Measurements from ENCODE around the gene USP22.

USP22 gene

GRCh38 chr17:20994779-20995149, 48.0 kb downstream of the USP22 start:
- Histone ChIP-seq H3K9me2 (replicated peaks; ENCODE audit: insufficient read depth, low read length) (no peaks in the 10 kb centered on the region), H3K4me2 (ENCODE audit: low read depth, low read length) (no peak overlapping the region), H3K9me3 (replicated peaks; ENCODE audit: insufficient read depth, low read length) (no peaks in the 10 kb centered on the region), H3K36me3 (replicated peaks; ENCODE audit: insufficient read depth, low read length) (no peaks in the 10 kb centered on the region), H3K4me3 (ENCODE audit: low read length) (no peak overlapping the region), H3K27ac (ENCODE audit: low read length) (no peak overlapping the region), H3K79me2 (ENCODE audit: low read length) (no peaks in the 10 kb centered on the region), H3K27me3 (replicated peaks; ENCODE audit: insufficient read depth, low read length) (no peaks in the 10 kb centered on the region), H3K4me1 (ENCODE audit: low read length) (no peaks in the 10 kb centered on the region), H3F3A (ENCODE audit: insufficient read depth, low read length) (peaks cover 7% of the 10 kb centered on the region; the same call in 1 of the 2 replicates), H3K9ac (ENCODE audit: low read length) (no peak overlapping the region), H2AFZ (ENCODE audit: low read length) (no peak overlapping the region), H4K20me1 (ENCODE audit: insufficient read depth, low read length) (no peaks in the 10 kb centered on the region)
- TF ChIP-seq, protein P1, sequence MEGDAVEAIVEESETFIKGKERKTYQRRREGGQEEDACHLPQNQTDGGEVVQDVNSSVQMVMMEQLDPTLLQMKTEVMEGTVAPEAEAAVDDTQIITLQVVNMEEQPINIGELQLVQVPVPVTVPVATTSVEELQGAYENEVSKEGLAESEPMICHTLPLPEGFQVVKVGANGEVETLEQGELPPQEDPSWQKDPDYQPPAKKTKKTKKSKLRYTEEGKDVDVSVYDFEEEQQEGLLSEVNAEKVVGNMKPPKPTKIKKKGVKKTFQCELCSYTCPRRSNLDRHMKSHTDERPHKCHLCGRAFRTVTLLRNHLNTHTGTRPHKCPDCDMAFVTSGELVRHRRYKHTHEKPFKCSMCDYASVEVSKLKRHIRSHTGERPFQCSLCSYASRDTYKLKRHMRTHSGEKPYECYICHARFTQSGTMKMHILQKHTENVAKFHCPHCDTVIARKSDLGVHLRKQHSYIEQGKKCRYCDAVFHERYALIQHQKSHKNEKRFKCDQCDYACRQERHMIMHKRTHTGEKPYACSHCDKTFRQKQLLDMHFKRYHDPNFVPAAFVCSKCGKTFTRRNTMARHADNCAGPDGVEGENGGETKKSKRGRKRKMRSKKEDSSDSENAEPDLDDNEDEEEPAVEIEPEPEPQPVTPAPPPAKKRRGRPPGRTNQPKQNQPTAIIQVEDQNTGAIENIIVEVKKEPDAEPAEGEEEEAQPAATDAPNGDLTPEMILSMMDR (IDR thresholded peaks at IDR 0.05; ENCODE audit: low read length) = no peak
- TF ChIP-seq EZH2phosphoT487 (IDR thresholded peaks at IDR 0.05; ENCODE audit: low read length) (no peak), EZH2 (optimal IDR thresholded peaks at IDR 0.05; ENCODE audit: low read depth, low read length) (no peak)
- DNase-seq = no peak

DNA sequence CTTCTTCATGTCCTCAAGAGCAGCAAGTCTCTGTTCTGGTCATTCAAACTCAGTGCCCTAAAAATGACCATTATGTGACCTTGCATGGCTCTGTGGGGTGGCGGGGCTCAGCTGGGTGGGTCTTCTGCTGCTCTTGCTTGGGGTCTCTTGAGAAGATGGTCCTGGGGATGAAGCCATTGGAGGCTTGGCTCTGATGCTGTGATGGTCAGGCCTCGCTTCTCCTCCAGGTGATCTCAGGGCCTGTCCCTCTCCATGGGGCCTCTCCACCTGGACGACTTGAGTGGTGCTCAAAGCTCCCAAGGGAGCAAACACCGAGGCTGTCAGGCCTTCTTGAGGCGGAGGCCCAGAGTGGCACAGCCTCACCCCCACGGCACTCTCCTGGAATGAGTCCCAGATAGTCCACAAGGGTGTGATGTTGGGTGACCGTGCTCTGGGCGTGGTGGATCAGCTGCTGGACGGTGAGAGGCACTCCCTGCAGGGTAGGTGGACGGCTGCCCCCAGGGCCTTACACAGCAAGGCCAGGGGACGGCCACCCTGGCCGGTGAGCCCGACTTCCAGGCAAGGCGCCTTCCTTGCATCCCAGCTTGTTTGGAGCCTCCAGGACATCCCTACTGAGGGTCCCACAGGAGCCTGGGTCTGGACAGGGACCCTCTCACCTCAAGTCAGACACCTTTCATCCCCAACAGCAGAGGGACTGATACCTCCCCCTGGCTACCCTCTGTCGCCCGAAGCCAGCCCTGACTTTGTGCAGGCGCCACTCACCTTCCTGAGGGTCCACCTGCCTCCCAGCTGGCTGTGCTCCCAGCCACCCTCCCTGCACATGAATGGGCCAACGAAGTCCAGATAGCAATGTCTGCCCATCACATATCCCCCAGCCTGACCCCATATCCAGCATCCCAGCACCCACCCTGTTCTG, 48.7 kb downstream of the USP22 start:
- H2AFZ ChIP-seq (ENCODE audit: low read length) = no peak overlapping the region
- TF ChIP-seq EZH2phosphoT487 (IDR thresholded peaks at IDR 0.05; ENCODE audit: low read length) = no peak
- TF ChIP-seq EZH2 (optimal IDR thresholded peaks at IDR 0.05; ENCODE audit: low read depth, low read length) = no peak
- TF ChIP-seq, protein P1 (IDR thresholded peaks at IDR 0.05; ENCODE audit: low read length) = no peak
- no peak overlapping the region for H3K27ac ChIP-seq (ENCODE audit: low read length)
- no peaks in the 10 kb centered on the region for H3K4me1 ChIP-seq (ENCODE audit: low read length)
- no peak overlapping the region for H3K9ac ChIP-seq (ENCODE audit: low read length)
- no peaks in the 10 kb centered on the region for H3K27me3 ChIP-seq (replicated peaks; ENCODE audit: insufficient read depth, low read length)
- H3K4me3 ChIP-seq (ENCODE audit: low read length) = no peak overlapping the region
- H3K9me3 ChIP-seq (replicated peaks; ENCODE audit: insufficient read depth, low read length) = no peaks in the 10 kb centered on the region
- peaks cover 3% of the 10 kb centered on the region; the same call in 1 of the 2 replicates for H3F3A ChIP-seq (ENCODE audit: insufficient read depth, low read length)
- no peak for DNase-seq
- no peaks in the 10 kb centered on the region for H3K9me2 ChIP-seq (replicated peaks; ENCODE audit: insufficient read depth, low read length)
- H3K36me3 ChIP-seq (replicated peaks; ENCODE audit: insufficient read depth, low read length) = no peaks in the 10 kb centered on the region
- no peak overlapping the region for H3K4me2 ChIP-seq (ENCODE audit: low read depth, low read length)
- no peaks in the 10 kb centered on the region for H4K20me1 ChIP-seq (ENCODE audit: insufficient read depth, low read length)
- no peaks in the 10 kb centered on the region for H3K79me2 ChIP-seq (ENCODE audit: low read length)

GRCh38 chr17:20992987-20993862, 49.6 kb downstream of the USP22 start:
- Histone ChIP-seq H3K4me1 (ENCODE audit: low read length) (no peaks in the 10 kb centered on the region), H3K9ac (ENCODE audit: low read length) (no peak overlapping the region), H3K27me3 (replicated peaks; ENCODE audit: insufficient read depth, low read length) (no peaks in the 10 kb centered on the region), H3K36me3 (replicated peaks; ENCODE audit: insufficient read depth, low read length) (no peaks in the 10 kb centered on the region), H3K4me3 (ENCODE audit: low read length) (no peak overlapping the region), H4K20me1 (ENCODE audit: insufficient read depth, low read length) (no peaks in the 10 kb centered on the region), H3K27ac (ENCODE audit: low read length) (no peak overlapping the region), H3K4me2 (ENCODE audit: low read depth, low read length) (peak overlapping the region; percentile 25; the same call in 1 of the 2 replicates), H2AFZ (ENCODE audit: low read length) (no peak overlapping the region), H3F3A (ENCODE audit: insufficient read depth, low read length) (no peaks in the 10 kb centered on the region), H3K9me2 (replicated peaks; ENCODE audit: insufficient read depth, low read length) (no peaks in the 10 kb centered on the region), H3K9me3 (replicated peaks; ENCODE audit: insufficient read depth, low read length) (no peaks in the 10 kb centered on the region), H3K79me2 (ENCODE audit: low read length) (no peaks in the 10 kb centered on the region)
- DNase-seq = peak; percentile 61
- no peak for TF ChIP-seq EZH2 (optimal IDR thresholded peaks at IDR 0.05; ENCODE audit: low read depth, low read length)
- TF ChIP-seq EZH2phosphoT487 (IDR thresholded peaks at IDR 0.05; ENCODE audit: low read length) = no peak
- TF ChIP-seq, protein P1 (IDR thresholded peaks at IDR 0.05; ENCODE audit: low read length) = peak; percentile 85
